ENCODE results near the gene CACNB2.

GRCh38 chr10:18345308-18345707 lies 205.1 kb downstream of the CACNB2 start:
- TF ChIP-seq GATA3 (IDR thresholded peaks at IDR 0.05; ENCODE audit: low read depth, low read length) (no peak), GATA2 (IDR thresholded peaks at IDR 0.05; ENCODE audit: low read depth, low read length) (no peak)

All from SH-SY5Y (cell line).